Suppressor macrophage treated with lipopolysaccharide for 1 hour (primary cell): Measurements from ENCODE around the gene TMCO4.
"Not testable (repeated sequence)": the region's sequence is repeated elsewhere in the genome, so short reads cannot be mapped to it uniquely, and the experiment has no call there.

Experiments
- DNase-seq, 3 donors: peaks; one replicate each; pipeline ENCODE4 v3.0.0-alpha.2; 2020 to 2022

TMCO4 gene

DNA sequence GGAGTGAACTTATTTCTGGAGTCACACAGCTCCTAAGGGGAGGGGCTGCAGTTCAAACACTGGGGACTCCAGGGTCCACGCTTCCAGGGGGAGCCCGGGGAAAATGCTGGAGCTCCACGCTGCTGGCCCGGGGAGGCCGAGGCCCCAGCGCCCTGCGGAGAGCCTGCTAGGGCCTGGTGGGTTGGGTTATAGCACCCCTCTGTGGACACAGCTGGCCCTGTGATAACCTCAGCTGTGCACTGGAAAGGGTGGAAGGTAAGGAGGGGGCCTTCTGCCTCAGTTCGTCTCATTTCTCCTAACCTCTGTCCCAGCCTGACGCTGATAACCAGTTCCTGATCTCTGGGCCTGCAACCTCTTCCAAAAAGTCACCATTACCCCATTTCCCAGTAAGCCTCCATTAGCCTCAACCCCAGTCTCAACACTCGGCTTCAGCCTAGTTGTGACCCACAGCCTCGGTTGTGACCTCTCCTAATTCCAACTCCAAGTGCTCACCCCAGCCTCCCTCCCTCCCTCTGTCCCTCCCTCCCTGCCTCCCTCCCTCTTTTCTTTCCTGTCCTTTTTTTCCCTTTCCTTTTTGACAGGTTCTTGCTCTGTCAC, 148.5 kb downstream of the TMCO4 start:
- DNase-seq, result peak; percentile 63 to 80 (median 75)

DNA sequence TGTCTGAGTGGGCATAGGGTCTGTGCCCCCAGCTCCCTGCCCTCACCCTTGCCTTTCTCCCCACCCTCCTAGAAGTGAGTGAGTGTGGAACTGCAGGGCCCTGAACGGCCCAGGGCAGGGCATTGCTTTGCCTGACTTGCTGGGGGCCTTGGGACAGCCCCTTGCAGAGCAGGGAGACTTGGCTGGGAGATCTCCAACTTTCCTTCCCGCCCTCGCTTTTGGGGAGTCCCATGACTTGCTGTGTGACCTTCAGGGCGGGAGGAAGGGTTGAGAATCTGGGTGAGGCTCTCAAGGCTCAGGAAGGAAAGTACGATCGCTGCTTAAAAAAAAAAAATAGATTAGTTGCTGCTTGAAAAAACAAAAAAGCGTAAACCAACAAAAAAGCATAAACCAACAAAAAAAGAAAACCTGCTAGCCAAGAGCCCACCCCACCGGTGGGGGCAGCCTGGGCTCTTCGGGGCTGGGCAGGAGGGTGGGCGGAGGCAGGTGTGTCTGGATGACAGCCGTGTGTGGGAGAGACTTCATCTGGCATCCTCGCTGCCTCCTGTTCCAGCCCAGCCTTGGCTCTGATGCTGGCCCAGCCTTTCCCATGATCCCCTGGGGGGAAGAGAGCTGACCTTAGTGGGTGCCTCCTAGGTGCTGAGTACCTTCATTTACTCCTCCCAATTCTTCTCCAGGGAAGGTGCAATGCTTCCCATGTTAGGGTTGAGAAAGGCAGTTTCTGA, 149.1 kb downstream of the TMCO4 start:
- DNase-seq, result peak; percentile 39 to 71 (median 68)

DNA sequence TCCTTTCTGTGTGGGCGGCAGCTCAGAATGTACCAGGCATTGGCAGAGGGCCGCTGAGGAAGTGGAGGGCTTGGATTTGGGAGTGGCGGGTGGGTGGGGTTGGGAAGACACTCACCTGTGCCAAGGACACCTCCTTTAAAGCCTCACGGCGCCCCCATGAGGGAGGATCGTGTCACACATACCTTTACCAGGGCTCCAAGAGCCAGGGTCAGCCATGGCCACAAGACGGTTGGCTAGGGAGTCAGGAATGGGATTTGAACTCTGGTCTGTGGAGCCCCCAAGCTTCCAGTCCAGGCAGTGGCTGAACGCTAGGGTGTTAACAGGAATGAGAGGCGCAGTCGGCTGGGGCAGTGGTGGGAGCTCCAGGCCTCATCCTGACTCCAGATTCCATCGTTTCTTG, 151.0 kb downstream of the TMCO4 start:
- peak in 1 of 3 donors; percentile 8 for DNase-seq

DNA sequence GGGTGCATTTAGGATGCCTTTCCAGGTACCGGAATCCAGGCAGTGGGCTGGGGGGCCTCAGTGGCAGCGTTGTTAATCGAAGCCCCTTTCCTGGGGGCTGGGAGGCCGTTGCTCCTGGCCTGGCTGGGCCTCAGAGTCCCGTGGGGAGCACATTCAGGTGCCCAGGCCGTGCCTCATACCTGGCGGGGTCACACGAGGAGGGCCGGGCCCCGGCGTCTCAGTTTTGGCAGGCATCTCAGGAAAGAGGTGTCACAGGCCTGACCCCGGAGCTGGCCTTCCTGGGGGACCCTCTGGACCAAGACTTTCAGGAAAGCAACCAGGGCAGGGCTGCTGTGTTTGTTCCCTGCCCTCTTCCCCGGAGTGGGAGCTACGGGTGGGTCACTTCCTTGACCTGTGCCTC, 151.5 kb downstream of the TMCO4 start:
- no peak for DNase-seq

DNA sequence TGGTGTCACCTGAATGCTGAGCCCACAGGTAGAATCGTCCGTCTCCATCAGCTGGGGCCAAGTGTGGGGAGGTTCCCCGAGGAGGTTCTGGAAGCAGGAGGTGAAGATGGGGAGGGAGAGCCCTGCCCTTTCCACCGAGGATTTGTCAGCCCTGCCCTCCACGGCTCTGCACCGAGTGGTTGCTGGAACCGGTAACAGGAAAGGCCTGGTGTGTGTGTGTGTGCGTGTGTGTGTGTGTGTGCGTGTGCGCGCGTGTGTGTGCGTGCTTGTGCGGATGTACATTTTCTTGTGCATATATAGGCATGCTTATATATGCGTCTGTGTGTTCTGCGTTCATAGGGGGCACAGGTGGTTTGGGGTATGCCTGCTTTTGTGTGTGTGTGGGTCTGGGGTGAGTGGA, 152.1 kb downstream of the TMCO4 start:
- DNase-seq, result no peak

DNA sequence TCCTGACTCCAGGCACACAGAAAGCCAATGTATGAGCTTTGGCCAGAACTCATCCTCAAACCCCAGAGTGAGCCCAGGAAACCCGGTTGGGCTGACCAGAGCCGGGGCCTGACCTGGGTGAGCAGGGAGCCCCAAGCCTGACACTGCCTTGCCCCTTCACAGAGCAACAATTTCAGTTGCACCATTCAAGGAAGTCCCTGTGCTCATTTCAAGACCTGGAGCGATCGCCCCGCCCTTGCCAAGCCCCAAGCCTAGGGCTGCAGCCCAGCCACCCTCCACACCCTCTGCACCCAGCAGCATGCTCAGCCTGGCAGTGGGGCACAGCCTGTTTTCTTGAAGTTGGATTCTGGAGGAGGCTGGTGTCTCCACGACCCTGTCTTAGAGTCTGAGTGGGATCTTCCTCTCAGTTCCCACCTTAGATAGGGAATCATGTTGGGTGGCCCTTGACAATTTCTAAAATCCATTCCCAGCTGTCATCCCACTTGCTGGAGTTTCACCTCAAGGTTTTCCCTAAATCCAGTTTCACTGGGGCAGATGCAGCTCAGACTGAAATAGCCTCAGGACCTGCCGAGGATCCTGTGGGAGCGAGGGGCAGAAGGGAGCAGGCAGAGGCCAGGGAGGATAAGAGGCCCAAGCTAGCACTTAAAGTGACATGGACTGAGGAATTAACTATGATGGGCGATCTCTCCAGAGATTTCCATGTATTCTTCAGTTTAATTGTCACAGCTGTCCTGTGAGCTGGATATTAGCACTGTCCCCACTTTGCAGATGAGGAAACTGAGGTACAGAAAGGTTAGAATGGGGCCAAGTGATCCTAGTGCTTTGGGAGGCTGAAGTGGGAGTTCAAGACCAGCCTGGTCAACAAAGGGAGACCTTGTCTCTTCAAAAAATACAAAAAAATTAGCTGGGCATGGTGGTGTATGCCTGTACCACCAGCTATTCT, 153.1 kb downstream of the TMCO4 start:
- peak; percentile 43 to 60 (median 52) for DNase-seq

DNA sequence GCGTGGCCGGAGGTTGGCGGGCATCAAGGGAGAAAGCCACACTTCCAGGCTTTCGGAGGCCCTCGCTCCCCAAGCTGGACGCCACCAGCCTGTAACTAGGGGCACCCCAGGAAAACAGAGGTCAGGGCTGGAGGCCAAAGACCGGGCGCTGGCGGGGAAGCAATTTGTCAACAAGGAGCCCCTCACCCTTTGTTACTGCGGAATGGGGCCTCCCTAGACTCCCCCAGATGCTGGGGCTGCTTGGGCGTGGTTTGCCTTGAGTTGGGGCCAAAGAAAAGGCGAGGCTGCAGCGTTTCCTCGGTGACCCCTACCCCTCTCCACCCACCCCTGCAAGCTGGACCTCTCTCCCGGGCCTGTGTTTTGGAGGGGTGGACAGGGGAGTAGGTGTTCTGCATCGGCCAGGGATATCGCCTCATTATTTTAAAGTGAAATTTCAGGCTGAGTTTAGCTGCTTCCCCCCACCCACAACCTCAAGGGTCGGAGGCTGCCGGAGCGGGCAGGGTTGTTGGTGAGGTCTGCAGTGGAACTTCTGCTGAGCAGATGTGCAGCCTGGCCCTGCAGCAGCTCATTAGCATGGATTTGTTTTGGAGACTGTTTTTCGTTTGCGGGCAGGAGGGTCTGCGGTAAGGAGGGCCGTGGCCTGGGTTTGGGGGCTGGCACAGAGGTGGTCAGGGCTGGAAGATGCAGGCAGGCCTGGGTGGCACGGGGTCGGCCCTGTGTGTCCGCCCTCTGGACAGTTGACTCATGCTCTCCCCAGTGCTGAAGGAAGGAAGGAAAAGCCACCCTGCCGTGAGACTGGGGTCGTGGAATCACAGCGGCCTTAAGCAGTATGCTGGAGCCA, 154.1 kb downstream of the TMCO4 start:
- DNase-seq, result peak in 2 of 3 donors; percentile 30 to 33

DNA sequence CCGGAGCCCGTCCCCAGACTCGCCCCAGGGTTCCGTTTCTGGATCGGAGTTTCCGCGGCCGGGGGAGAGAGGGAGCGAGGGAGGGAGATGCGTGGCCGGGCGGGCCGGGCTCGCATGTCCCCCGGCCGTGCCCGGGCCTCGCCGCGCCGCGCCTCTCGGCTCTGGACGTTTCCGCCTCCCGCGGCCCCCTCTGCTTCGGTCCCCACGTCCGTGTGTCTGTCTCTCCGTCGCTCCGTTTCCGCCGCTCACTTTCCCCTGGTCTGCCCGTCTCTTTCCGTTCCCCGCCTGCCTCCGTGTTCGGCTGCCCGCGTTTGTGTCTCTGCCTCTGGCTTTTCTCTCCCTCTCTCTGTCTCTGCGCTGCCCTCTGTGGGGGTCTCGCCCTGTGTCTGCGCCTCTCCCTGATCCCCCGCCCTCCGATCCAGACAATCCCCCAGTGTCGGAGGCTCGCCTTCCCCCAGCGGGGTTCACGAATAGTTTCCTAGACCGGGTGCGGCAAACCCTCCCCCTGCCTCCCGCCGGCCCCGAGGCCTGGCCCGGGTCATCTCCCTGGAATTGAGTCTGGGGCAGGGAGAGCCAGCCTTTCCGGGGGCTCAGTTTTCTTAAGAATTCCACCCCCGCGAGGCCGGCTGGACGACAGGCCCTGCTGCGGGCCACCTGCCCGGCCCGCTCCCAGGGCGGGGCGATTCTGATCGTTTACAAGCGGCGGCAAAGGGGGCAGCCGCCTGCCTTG, 154.9 kb downstream of the TMCO4 start:
- DNase-seq, result peak; percentile 36 to 69 (median 47)

DNA sequence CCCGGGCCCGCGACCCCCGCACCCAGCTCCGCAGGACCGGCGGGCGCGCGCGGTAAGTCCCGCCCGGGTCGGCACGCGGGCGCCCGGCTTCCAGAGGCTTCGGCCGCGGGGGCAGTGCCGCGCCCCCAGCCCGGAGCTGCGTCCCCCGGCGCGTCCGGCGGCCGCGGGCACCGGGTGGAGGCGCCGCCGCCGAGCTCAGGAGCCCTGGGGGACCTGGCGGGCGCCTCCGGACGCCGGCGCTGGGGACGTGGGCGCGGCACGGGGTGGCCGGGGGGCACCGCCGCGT, 155.4 kb downstream of the TMCO4 start:
- peak in 1 of 3 donors; percentile 24 for DNase-seq

DNA sequence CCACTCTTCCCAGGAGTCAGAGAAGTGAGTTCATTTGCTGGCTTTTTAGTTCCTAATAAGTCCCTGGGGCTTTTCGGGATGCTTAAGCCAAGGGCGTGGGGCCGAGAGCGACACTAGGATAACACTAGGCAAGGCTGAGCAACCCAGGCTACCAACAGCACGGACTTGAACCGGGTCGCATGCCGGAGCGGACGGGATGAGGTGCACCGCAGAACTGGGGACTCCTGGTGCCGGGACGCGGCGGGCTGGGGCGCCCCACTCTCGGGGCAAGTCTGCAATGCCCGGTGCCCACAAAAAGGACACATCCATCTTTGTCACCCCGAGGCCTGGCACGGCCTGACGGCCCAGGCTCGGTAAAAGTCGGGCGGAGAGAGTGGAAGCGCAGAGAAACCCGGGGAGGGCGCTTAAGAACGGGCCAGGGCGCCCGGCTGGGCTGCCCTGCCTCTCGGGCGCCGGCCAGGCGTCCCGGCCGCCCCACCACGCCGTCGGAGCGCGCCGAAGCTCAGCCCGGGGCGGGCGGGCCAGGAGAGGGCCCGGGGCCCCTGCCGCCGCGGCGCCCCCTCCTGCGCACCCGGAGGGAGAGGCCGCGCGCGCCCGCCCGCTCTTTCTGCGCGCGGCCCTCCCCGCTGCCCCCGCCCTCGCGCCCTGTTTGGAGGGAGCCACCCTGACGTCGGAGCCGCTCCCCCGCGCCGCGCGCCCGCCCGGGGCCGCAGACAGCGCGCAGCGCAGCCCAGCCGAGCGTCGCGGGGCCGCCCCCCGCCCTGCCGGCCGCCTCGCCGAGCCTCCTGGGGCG, 155.9 kb downstream of the TMCO4 start, which contains the start of gene NBL1:
TSS of gene NBL1 (plus strand) at position 710 of the 793 bp plus-strand sequence. CDS start 10,720 bp downstream, outside the sequence.
- DNase-seq, result peak; percentile 71 to 92 (median 74)

DNA sequence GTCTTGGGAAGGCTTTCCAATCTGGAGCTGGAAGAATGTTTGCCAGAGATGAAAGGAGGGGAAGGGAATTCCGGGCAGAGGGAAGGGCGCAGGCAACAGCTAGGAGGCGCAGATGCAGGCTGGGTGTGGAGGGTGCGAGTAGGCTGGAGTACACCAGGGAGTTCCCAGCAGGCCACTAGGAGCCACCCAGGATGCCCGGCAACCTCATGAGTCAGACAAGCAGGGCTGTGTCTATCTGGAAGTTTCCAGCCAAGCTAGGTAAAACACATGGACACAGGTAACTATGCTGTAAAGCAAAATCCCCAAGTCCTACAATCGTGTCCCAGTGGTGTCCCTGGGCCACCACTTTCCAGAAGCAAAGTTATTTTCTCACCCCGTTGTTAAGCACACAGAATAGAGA, 156.6 kb downstream of the TMCO4 start:
- DNase-seq, result peak; percentile 62 to 74 (median 65)

DNA sequence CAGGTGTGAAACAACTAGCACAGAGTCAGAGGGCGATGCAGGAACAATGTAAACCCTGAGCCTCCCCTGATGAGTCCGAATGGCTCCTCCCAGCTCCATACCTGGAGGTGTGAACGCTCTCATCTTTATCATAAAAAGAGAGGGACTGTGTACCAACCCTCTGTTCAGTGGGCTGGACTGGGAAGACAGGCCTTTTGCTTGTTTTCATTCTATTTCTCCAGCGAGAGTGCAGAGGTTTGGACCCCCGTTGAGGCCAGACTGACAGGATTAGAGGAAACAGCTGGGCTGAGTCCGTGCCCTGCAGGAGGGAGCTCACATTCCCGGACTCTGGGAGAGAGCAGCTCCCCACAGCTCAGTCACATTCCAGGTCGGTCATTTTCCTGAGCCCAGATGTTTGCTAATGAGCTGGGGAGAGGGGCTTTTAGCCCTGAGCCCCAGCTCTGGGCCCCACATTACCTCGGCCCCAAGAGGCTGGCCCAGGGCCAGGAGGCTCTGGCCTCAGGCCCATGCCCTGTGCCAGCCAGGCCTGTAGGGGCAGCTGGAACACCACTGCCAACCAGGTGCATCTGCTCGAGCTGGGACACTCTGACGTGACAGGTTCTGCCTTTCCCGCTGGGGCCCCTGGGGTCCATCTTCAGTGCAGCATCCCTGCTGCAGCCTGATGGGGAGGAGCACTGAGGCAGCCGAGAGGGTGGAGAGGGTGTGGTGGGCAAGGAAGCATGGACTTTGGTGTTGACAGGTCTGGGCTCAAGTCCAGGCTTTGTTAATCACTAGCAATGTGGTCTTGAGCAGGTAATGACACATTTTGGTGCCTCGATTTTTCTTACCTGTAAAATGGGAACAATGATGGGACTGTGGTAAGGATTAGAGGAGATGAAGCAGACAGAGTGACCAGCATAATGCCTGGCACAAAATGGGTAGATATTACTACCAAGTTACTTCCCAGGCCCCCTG, 159.1 kb downstream of the TMCO4 start:
- no peak for DNase-seq

DNA sequence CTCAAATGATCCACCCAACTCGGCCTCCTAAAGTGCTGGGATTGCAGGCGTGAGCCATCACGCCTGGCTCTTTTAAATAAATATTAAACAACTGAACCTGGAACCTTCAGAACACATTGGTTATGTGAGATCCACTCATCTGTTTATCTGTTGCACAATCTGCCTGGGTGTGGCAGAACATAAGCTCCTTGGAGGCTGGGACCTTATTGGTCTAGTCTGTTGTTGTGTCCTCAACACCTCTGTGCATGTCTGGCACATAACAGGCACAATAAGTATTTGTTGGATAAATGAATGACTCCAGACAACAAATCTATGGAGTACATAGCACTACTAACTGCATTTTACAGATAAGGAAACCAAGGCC, 159.7 kb downstream of the TMCO4 start:
- no peak for DNase-seq

DNA sequence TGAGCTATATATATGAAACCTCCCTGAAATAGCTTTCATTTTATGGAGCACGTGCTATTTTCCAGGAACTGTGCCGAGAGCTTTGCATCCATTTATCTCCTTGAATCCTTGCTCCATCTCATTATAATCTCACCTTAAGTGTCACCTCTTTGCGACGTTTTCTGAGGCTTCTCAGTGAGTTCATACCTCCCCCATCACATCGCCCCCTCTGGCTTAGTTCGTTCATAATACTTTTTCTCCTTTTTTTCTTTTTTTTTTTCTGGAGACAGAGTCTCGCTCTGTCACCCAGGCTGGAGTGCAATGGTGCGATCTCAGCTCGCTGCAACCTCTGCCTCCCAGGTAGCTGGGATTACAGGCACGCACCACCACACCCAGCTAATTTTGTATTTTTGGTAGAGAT, 160.5 kb downstream of the TMCO4 start:
- not testable (repeated sequence) for DNase-seq

DNA sequence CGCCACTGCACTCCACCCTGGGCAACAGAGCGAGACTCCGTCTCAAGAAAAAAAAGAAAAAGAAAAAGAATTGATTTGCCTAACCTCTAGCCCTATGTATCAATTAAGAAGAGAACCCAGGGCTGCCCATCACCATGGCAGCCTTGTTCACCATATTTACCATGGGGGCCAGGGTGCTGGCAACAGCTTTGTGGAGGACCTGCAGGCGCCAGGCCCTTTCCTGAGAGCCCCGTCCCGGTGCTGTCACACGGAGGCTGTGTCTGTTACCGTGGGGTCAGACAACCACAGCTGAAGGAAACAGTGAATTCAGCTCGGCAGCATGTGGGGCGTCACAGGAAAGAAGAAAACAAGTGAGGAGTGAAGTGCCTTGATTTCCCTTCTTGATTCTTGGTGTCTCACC, 162.1 kb downstream of the TMCO4 start:
- DNase-seq, result no peak

DNA sequence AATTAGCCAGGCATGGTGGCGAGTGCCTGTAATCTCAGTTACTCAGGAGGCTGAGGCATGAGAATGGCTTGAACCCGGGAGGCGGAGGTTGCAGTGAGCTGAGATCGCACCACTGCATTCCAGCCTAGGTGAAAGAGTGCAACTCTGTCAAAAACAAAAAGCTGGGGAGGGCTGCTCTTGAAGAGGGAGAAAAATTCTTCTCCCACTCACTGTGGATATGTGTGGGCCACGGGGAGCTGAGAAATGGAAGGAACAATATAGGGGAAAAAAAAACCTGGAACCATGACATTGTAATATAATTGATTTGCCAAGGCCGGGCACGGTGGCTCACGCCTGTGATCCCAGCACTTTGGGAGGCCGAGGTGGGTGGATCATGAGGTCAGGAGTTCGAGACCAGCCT, 163.0 kb downstream of the TMCO4 start:
- DNase-seq, result not testable (repeated sequence)

DNA sequence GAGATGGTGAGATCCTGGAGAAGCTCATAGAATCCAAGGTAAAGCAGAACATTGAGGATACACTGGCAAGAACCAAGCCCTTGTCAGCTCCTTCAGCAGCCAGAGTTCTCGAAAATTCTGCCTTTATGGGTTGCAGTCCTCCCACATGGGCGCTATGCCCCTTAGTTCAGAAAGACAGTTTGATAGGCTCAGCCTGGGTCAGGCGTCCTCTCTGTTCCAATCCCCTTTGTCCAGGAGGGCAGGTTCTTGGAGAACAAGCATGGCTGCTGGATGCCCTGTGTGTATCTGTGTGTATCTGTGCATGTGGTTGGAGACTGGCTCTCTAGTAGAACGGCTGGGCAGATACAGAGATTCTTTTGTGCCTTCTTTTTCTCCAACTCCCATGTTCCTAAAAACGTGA, 163.7 kb downstream of the TMCO4 start:
- no peak for DNase-seq

DNA sequence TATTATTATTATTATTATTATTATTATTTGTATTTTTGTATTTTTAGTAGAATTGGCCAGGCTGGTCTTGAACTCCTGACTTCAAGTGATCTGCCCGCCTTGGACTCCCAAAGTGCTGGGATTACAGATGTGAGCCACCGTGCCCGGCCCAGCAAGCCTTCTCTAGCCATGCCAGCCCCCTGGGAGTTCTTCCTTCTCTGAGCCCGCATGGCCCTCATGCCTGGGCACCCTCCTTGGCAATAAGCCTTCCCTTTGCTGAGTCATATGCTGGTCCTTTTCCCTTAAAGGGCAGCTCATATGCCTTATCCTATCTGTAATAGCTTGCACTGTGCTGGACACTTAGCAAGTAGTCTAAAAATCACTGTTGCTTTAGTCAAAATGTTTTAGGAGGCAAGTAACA, 164.1 kb downstream of the TMCO4 start:
- DNase-seq, result no peak

DNA sequence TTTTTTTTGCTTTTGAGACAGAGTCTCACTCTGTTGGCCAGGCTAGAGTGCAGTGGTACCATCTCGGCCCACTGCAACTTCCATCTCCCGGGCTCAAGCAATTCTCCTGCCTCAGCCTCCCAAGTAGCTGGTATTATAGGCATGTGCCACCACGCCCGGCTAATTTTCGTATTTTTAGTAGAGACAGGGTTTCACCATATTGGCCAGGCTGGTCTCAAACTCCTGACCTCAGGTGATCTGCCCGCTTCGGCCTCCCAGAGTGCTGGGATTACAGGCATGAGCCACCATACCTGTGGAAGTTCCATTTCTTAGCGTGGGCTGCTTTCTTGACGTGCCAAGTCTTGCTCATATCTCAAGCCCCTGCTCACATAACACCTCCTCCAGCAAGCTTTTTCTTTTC, 164.7 kb downstream of the TMCO4 start:
- DNase-seq, result not testable (repeated sequence)

DNA sequence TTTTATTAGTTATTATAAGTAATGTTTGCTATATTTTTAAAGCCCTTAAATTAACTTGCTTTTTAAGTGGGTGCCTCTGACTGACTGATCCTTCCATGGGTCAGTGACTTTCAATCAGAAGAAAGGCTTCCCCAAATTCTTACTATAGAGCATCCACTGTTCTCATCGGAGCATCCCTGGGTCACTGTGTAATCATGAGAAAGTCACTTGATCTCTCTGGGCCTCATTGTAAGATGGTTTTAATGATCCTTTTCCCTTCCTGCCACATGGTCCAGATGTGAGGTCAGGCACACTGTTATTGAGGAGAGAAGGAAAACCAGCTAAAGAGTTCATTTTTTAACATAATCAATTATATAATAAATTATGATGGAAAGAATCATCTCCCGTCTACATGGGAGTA, 166.6 kb downstream of the TMCO4 start:
- DNase-seq, result no peak
